Right lobe of liver (tissue), 6 donors: ENCODE data around the gene TNIK. TPM values are rescaled to one million over a fixed set of nuclear protein-coding genes. Genes with fewer than 3 reads are reported as not detected.

Experiments
- ATAC-seq, 4 donors: fragments of 200-7000 bp; cut with Tn5 transposase; one replicate each; pipeline ENCODE4 v1.9.1; 2020; ENCODE audit warnings: mild to moderate bottlenecking in 4 of 4, moderate library complexity in 4 of 4
- DNase-seq, 3 donors: peaks; one replicate each; pipeline ENCODE4 v3.0.0-alpha.2; 2020
- H3K27ac ChIP-seq, 3 donors: fragments of 200-600 bp; one replicate each; pipeline ENCODE4 v1.8.0; 2022
- H3K27me3 ChIP-seq, 2 donors: fragments of 200-600 bp; one replicate each; pipeline ENCODE4 v1.8.0; 2022
- H3K36me3 ChIP-seq, 4 donors: fragments of 200-600 bp; sonication (generic) in 1 of 4; one replicate each; pipeline versions ENCODE4 v1.5.1 to v1.8.0; 2017 to 2022; ENCODE audit warnings: control low read depth in 1 of 4
- H3K4me1 ChIP-seq, 4 donors: fragments of 200-600 bp; sonication (generic) in 1 of 4; one replicate each; pipeline versions ENCODE4 v1.5.1 to v1.8.0; 2017 to 2022; ENCODE audit warnings: control low read depth in 1 of 4
- H3K4me3 ChIP-seq, 3 donors: fragments of 200-600 bp; one replicate each; pipeline ENCODE4 v1.8.0; 2022
- H3K9me3 ChIP-seq, 4 donors: fragments of 200-600 bp; sonication (generic) in 1 of 4; one replicate each; pipeline versions ENCODE4 v1.5.1 to v1.8.0; 2017 to 2022; ENCODE audit warnings: control low read depth in 1 of 4
- CTCF ChIP-seq, 4 donors: fragments of 200-600 bp in 3 of 4; fragments of 450-650 bp in 1 of 4; IDR thresholded peaks; one replicate each; pipeline versions ENCODE4 v1.5.1 to v1.8.0; 2016 to 2022; ENCODE audit warnings: antibody characterized with exemption in 4 of 4, mild to moderate bottlenecking in 2 of 4
- POLR2A ChIP-seq: fragments of 450-650 bp; IDR thresholded peaks from one replicate; pipeline ENCODE4 v1.6.1; 2017; ENCODE audit warnings: antibody characterized with exemption, mild to moderate bottlenecking
- WGBS: methylation state at CpG from one replicate; pipeline ENCODE4 v1.1.6; 2018; ENCODE audit warnings: low coverage, low lambda C conversion rate; ENCODE audit not compliant: insufficient coverage; ENCODE audit errors: missing lambda C conversion rate; 5-methylcytosine and 5-hydroxymethylcytosine counted together
- intact Hi-C, 2 donors: fragments of 100-400 bp; cut with DNase I; formaldehyde crosslinking; loops; one replicate each; pipeline versions ENCODE4 v1.11.2 to v1.14.1; 2022
- total RNA-seq, 6 experiments: library from RNA; depleted of rRNA in 2 of 6; stranded (reverse); fragments of >200 nt in 2 of 6; fragmentation: NEBNext Ultra II Directional in 3 of 6; extraction: Animal tissue kit (Norgen Biotek cat#: 25700) in 3 of 6; gene quantifications; one replicate each; pipeline versions ENCODE4 v1.1.0 to v1.2.4, GENCODE V29; 2016 to 2023
- donor health status: DM: no; HTN: yes; CAD: no.
- donor health status: DM: no; HTN: no; CAD: no.
- donor health status: DM: no; HTN: no; CAD: no.
- donor health status: DM: no; HTN: yes; CAD: no.
- donor health status: DM: no; HTN: yes; CAD: no.

Gene TNIK
- total RNA-seq, 6 experiments from 2014 or later: 5.2 to 8.0 (median 6.8) TPM

GRCh38 chr3:171225165-171225564 is 235.0 kb downstream of the TNIK start:
- no peaks in the 10 kb centered on the region for H3K9me3 ChIP-seq
- no peak overlapping the region for H3K4me3 ChIP-seq
- no peak for DNase-seq
- intact Hi-C loops: no loop called here
- no peak overlapping the region for H3K27ac ChIP-seq
- H3K36me3 ChIP-seq: no peaks in the 10 kb centered on the region
- TF ChIP-seq CTCF (IDR thresholded peaks at IDR 0.05) (no peak), POLR2A (no peak)
- no peaks in the 10 kb centered on the region for H3K27me3 ChIP-seq
- WGBS: 94% methylated on average over 2 of the region's 2 CpGs
- no peaks in the 10 kb centered on the region for H3K4me1 ChIP-seq
- no peak for ATAC-seq

- no peaks in the 10 kb centered on the region for H3K27me3 ChIP-seq
- DNase-seq (no peak), ATAC-seq (no peak)
- 83% methylated on average over 1 of the region's 1 CpG for whole genome bisulfite sequencing
- no peak overlapping the region for H3K27ac ChIP-seq
- intact Hi-C loops: no loop called here
- H3K4me3 ChIP-seq: no peak overlapping the region
- no peaks in the 10 kb centered on the region for H3K36me3 ChIP-seq
- no peaks in the 10 kb centered on the region for H3K9me3 ChIP-seq
- H3K4me1 ChIP-seq: no peaks in the 10 kb centered on the region
- no peak for TF ChIP-seq CTCF (IDR thresholded peaks at IDR 0.05)
- TF ChIP-seq POLR2A: no peak
These were observed 236.8 kb downstream of the TNIK start for GRCh38 chr3:171223396-171223795.

GRCh38 chr3:171222995-171223394 is 237.2 kb downstream of the TNIK start:
- Histone ChIP-seq H3K27ac (no peak overlapping the region), H3K36me3 (no peaks in the 10 kb centered on the region), H3K27me3 (no peaks in the 10 kb centered on the region), H3K9me3 (no peaks in the 10 kb centered on the region), H3K4me3 (no peak overlapping the region), H3K4me1 (no peaks in the 10 kb centered on the region)
- no peak for ATAC-seq
- intact Hi-C loops: no loop called here
- TF ChIP-seq CTCF (IDR thresholded peaks at IDR 0.05): no peak
- no peak for TF ChIP-seq POLR2A
- 78% methylated on average over 5 of the region's 5 CpGs for WGBS
- no peak for DNase-seq

GRCh38 chr3:171221597-171221996 is 238.6 kb downstream of the TNIK start:
- DNase-seq (no peak), ATAC-seq (no peak)
- H3K4me1 ChIP-seq: no peaks in the 10 kb centered on the region
- H3K27ac ChIP-seq: no peak overlapping the region
- 97% methylated on average over 2 of the region's 2 CpGs for WGBS
- TF ChIP-seq CTCF (IDR thresholded peaks at IDR 0.05) (no peak), POLR2A (no peak)
- H3K36me3 ChIP-seq: no peaks in the 10 kb centered on the region
- H3K27me3 ChIP-seq: no peaks in the 10 kb centered on the region
- intact Hi-C loops: no loop called here
- H3K9me3 ChIP-seq: no peaks in the 10 kb centered on the region
- H3K4me3 ChIP-seq: no peak overlapping the region

- DNase-seq (no peak), ATAC-seq (no peak)
- Histone ChIP-seq H3K27ac (no peak overlapping the region), H3K36me3 (no peaks in the 10 kb centered on the region), H3K9me3 (no peaks in the 10 kb centered on the region), H3K27me3 (no peaks in the 10 kb centered on the region), H3K4me1 (no peaks in the 10 kb centered on the region), H3K4me3 (no peak overlapping the region)
- WGBS: 79% methylated on average over 2 of the region's 2 CpGs
- intact Hi-C loops: no loop called here
- TF ChIP-seq CTCF (IDR thresholded peaks at IDR 0.05): no peak
- no peak for TF ChIP-seq POLR2A
These were observed 239.1 kb downstream of the TNIK start for GRCh38 chr3:171221104-171221503.
